NCI-H2171 treated with DMSO at 0.1 percent for 48 hours (cell line): ENCODE results near the gene JAG1.
A peak's percentile ranks its signal among the peaks of the same experiment; 100 is the strongest.

Experiments
- DNase-seq: peaks from one replicate; lab custom pipeline; 2025; lab: John Stamatoyannopoulos, UW

Gene JAG1

DNA sequence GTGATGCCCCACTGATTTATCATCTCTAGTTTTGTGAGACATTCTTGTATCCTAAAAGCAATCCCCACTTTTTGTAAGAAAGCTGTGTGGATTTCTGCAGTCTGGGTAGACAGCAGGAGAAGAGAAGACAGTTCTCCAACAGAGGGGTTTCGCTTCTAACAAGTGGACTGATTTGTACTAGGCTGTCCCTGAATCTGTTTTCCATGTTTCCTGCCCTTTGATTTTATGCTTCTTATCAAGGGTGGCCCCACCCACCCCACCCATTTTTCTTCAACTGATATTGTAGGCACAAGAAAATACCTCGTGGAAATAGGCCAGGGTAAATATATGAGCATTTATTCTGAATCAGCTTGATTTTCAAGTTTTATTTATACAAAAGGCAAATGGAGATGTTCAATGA, 25.7 kb upstream of the JAG1 start:
- no peak for DNase-seq

- DNase-seq, result no peak
These were observed 22.9 kb upstream of the JAG1 start for GRCh38 chr20:10696650-10697049.

- no peak for DNase-seq
These were observed 15.6 kb upstream of the JAG1 start for GRCh38 chr20:10689385-10689784.

DNA sequence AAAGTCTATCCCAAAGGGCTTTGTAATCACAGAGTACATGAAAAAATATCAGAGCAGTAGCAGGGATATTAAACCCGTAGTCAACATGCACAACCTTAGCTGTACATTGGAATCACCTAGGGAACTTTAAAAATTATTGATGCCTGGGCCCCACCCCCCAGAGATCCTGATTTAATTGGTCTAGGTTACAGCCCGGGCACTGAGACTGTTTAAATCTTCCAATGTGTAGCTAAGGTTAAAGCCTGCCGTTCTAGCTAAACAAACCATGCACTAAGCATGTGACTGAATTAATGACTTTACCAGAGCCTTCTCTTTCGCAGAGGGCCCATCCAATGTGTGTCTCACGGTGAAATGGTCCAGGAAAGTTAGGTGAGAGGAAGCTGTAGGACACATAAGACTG, 14.1 kb upstream of the JAG1 start:
- DNase-seq, result no peak

DNA sequence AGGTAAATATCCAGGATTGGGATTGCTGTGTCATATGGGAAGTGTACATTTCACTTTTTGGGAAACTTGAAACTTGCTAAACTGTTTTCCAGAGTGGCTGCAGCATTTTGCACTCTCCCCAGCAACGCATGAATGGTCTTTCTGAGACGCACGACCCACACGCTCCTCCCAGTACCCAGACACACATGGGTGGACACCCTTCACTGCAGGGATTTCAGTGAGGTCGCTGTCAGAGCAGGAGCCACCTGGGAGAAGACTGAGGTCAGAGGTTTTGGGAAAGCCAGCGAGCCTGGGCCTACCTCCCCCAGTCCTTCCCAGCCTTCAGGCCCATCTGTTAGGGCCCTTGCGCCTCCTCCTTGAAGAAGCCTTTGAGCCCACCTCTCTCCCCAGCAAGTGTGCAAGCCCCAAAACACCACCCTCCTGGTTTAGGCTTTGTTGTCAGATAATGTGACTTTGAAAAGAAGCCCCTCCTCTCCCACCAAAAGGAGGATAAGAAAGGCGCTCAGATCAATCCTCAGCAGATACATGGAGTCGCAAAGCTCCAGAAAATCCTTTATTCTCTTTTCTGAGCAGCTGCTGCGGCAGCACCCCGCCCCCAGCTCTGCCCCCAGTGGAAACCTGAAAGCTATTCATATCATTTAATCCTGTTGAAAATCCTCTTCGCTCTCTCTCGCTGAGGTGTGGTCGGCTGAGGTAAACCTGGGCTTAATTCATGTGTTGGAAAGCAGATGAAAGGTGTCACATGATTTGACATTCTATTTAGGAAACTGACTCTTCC, 12.7 kb upstream of the JAG1 start:
- DNase-seq, result no peak

GRCh38 chr20:10683537-10683936, 9.7 kb upstream of the JAG1 start:
- no peak for DNase-seq

- DNase-seq, result no peak
These were observed 9.1 kb upstream of the JAG1 start for GRCh38 chr20:10682939-10683338.

GRCh38 chr20:10681494-10681893, 7.7 kb upstream of the JAG1 start:
- DNase-seq, result no peak

GRCh38 chr20:10680571-10680970, 6.8 kb upstream of the JAG1 start:
- DNase-seq, result no peak

DNA sequence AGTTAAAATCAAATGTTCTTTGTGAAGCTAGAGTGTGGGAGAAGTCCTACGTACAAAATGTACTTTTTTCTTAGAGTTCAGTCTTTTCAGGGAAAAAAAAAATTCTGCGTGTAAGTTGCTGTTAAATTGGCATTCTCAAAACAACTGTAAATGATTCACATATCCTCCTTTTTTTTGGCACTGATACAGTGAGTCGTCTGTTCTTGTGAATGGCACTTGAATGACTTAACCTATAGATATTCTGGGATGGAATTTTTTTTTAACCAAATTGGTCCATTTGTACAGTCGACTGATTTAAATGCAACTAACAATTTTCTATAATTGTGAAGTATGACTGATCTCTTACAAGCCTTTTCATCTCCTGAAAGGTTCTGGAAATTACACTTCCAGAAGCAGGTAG, 5.5 kb upstream of the JAG1 start:
- no peak for DNase-seq

DNA sequence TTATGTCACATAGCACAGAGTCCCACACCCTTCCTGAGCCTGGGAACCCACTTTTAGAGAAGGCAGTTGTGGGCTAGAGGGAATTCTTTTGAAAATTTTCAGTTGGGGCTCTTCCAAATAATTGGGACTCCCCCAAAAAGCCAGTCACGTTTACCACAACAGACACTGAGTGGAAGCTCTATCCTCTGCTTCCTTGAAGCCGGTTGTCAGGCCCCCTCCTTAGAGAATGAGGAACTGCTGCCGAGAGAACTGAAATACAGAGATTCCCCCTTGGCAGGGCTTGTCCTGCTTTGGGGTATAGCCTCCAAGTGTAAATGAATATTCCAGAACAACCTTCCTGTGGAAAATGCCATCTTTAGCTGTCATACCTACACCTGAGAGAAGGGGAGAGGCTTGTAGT, 2.7 kb upstream of the JAG1 start:
- DNase-seq, result no peak

DNA sequence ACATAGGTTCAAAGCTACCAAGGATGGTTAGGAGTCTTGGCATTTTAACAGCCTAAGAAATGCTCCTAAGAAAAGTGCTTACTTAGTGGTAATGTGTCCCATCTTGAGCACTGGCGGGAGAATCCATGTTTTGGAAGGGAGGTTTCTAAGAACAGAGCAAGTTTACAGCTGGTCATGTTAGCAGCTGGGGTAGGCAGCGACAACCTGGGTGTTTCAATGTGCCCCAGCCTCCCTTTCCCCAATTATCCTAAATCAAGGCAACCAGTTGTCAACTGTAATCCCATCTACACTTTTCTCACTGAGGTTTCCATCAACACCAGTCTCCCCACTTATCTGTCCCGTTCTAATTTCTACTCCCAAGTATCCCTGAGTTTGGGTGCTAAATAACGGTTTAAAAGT, 1.6 kb upstream of the JAG1 start:
- no peak for DNase-seq

- DNase-seq, result peak; percentile 41
These were observed 1.1 kb upstream of the JAG1 start for GRCh38 chr20:10674684-10675449.

DNA sequence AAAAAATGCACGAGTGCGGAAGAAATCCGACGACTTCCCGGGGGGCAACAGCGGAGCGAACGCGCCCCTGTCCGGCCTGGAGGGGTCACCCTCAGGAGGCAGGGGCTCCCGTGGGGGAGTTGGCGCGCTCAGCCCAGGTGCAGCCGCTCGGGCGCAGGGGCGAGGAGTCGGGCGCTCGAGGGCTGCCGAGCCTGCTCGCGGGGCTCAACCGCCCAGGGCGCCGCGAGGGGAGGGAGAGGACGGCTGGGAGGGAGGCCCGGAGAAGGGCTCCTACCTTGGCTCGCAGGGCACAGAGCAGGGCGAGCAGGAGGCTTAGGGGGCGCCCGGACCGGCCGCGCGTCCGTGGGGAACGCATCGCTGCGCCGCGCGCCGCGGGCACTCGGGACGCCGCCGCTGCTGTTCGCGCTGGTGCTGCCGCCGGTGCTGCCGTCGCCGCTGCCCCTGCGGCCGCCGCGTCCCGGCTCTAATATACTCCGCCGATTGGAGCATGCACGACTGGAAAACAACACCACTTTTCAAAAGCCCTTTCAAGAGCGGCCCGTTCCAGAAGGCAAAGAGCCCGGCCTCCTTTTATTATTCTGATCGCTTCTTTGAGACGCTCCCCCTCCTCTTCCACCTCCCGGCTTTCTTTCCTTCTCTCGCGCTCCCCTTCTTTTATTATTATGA, 490 bp downstream of the JAG1 start:
- DNase-seq, result peak; percentile 52

DNA sequence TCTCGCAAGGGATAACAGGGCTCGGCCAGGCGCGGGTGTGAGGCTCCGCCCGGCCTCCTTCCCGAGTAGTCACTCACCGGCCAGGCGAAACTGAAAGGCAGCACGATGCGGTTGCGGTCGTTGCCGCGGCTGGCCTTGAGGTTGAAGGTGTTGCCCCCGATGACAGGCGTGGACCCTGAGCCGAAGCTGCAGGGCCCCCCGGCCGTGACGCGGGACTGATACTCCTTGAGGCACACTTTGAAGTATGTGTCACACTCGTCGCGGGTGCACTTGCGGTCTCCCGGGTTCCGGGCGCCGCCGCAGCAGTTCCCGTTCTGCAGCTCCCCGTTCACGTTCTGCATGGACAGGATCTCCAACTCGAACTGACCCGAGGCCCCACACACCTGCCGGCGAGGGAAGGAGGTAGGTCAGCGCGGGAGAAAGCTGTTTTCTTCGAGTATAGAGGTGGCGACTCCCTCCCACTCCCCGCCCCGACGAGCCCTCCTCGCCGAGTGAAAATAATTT, 1.1 kb downstream of the JAG1 start:
- DNase-seq, result peak; percentile 27

- DNase-seq, result peak; percentile 32
These were observed 1.7 kb downstream of the JAG1 start for GRCh38 chr20:10671919-10672623.

DNA sequence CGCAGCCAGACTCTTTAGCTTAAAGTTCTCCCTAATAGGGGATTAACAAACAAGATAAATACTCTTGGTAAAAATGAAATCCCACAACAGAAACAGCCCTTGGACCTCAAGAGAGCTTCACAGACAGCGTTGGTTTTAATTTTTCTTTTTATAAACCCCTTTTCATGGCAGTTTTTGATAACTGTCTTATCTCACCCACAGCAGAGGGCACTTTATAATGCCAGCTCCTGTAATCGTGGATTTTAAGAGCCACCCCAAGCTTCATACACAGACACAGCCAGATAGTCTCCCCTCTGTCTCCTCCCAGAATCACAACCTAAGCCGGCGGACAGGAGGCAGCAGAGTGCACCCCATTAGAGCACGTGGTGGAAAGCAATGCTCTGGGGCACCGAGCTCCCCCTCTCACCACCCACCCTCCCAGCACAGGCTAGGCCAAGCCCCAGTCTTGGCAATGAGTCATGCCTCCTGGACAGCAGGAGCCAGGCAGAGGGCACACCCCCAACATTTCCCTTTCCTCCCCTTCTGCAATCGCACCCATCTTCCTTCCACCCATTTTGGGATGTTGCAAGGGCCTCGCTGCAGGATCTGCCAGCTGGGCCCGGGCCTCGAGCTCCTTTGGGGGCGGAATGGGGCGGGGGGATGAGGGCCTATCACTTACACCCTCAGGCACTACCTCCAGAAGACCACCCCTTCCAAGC, 2.4 kb downstream of the JAG1 start:
- peak; percentile 32 for DNase-seq

- DNase-seq, result no peak
These were observed 3.1 kb downstream of the JAG1 start for GRCh38 chr20:10670501-10671220.

GRCh38 chr20:10669843-10670446, 3.9 kb downstream of the JAG1 start:
- no peak for DNase-seq

- no peak for DNase-seq
These were observed 5.0 kb downstream of the JAG1 start for GRCh38 chr20:10668677-10669368.
